Muscle of back (tissue), 10 donors: ENCODE measurements around the gene CLP1. TPM values are rescaled to one million over a fixed set of nuclear protein-coding genes. Genes with fewer than 3 reads are reported as not detected.

ENCODE experiments used
- polyA plus RNA-seq, 10 donors: library from polyadenylated mRNA; unstranded; fragments of 120-200 nt; gene quantifications; one replicate each; pipeline ENCODE4 v1.2.1, GENCODE V29; 2013; ENCODE audit not compliant: insufficient read length in 10 of 10

Gene CLP1
- polyA plus RNA-seq, 10 donors = 7.0 to 12.2 (median 8.9) TPM

Other genes with a start within 250 kb of the CLP1 start
- 10 to 100 TPM; 25.9 to 43.0 (median 31.8) TPM for gene SLC43A3, start 230.6 kb upstream of the CLP1 start, polyA plus RNA-seq
- 10 to 100 TPM; 17.2 to 35.0 (median 25.7) TPM for gene RTN4RL2, start 197.2 kb upstream of the CLP1 start, polyA plus RNA-seq
- gene SLC43A1, start 142.1 kb upstream of the CLP1 start, polyA plus RNA-seq = 10 to 100 TPM in 6 of 10 donors, 1 to 10 TPM in 4; 7.8 to 14.9 (median 10.2) TPM
- 10 to 100 TPM; 28.8 to 57.7 (median 36.6) TPM for gene TIMM10, start 127.0 kb upstream of the CLP1 start, polyA plus RNA-seq
- 100 to 1,000 TPM in 9 of 10 donors, 10 to 100 TPM in 1; 78.8 to 282 (median 173) TPM for gene SMTNL1, start 120.2 kb upstream of the CLP1 start, polyA plus RNA-seq
- 10 to 100 TPM; 16.5 to 27.4 (median 24.2) TPM for gene UBE2L6, start 90.1 kb upstream of the CLP1 start, polyA plus RNA-seq
- 100 to 1,000 TPM in 5 of 10 donors, 10 to 100 TPM in 5; 79.3 to 123 (median 102) TPM for gene SERPING1, start 60.1 kb upstream of the CLP1 start, polyA plus RNA-seq
- gene YPEL4, start 7.8 kb upstream of the CLP1 start, polyA plus RNA-seq = 1 to 10 TPM; 1.1 to 3.4 (median 1.6) TPM
- 10 to 100 TPM; 27.2 to 36.7 (median 30.5) TPM for gene ZDHHC5, start 10.4 kb downstream of the CLP1 start, polyA plus RNA-seq
- gene MED19, start 54.5 kb downstream of the CLP1 start, polyA plus RNA-seq = 10 to 100 TPM; 10.3 to 15.8 (median 12.8) TPM
- gene TMX2, start 54.8 kb downstream of the CLP1 start, polyA plus RNA-seq = 10 to 100 TPM; 45.4 to 63.9 (median 55.3) TPM
- 10 to 100 TPM; 56.5 to 90.1 (median 69.9) TPM for gene SELENOH, start 83.7 kb downstream of the CLP1 start, polyA plus RNA-seq
- gene BTBD18, start 94.1 kb downstream of the CLP1 start, polyA plus RNA-seq = under 1 TPM in 7 of 10 donors, not detected in 3; 0.08 to 0.38 (median 0.13) TPM
- 100 to 1,000 TPM; 103 to 155 (median 134) TPM for gene CTNND1, start 104.0 kb downstream of the CLP1 start, polyA plus RNA-seq